BLaER1 treated with 17β-estradiol and CSF1 and Interleukin-3, amounts not matched to agents 10 nM and 100 nM (cell line): ENCODE data around the gene CTNNA3.

Source experiments
- H3K27ac ChIP-seq, 11 experiments: shearing (Covaris generic); formaldehyde crosslinking; 2 replicates each; pipeline ENCODE4 v1.8.1; 2022
- H3K27me3 ChIP-seq, 11 experiments: shearing (Covaris generic); formaldehyde crosslinking; 2 replicates each; pipeline ENCODE4 v1.8.1; 2022
- H3K36me3 ChIP-seq, 11 experiments: shearing (Covaris generic); formaldehyde crosslinking; 2 replicates each; pipeline ENCODE4 v1.8.1; 2022
- H3K4me1 ChIP-seq, 10 experiments: shearing (Covaris generic); formaldehyde crosslinking; 2 replicates each; pipeline ENCODE4 v1.8.1; 2022
- H3K4me2 ChIP-seq, 11 experiments: shearing (Covaris generic); formaldehyde crosslinking; 2 replicates each; pipeline ENCODE4 v1.8.1; 2022
- H3K4me3 ChIP-seq, 10 experiments: shearing (Covaris generic); formaldehyde crosslinking; 2 replicates each; pipeline ENCODE4 v1.8.1; 2022
- H3K9ac ChIP-seq, 11 experiments: shearing (Covaris generic); formaldehyde crosslinking; 2 replicates each; pipeline ENCODE4 v1.8.1; 2022
- H3K9me3 ChIP-seq, 11 experiments: shearing (Covaris generic); formaldehyde crosslinking; replicated peaks in 1 of 11; 2 replicates each; pipeline ENCODE4 v1.8.1; 2022
- H4K20me1 ChIP-seq, 11 experiments: shearing (Covaris generic); formaldehyde crosslinking; 2 replicates each; pipeline ENCODE4 v1.8.1; 2022
- Cebpa-rat ChIP-seq, 11 experiments: shearing (Covaris generic); IDR thresholded peaks; 2 replicates each; pipeline ENCODE4 v1.8.1; 2022

The CTNNA3 gene

GRCh38 chr10:66837335-66837734 is 858.7 kb downstream of the CTNNA3 start:
- no peaks in the 10 kb centered on the region for H3K36me3 ChIP-seq
- no peaks in the 10 kb centered on the region for H3K27me3 ChIP-seq
- H3K27ac ChIP-seq: no peak overlapping the region
- H3K4me2 ChIP-seq: no peak overlapping the region
- no peak for TF ChIP-seq Cebpa-rat (IDR thresholded peaks at IDR 0.05)
- H3K9ac ChIP-seq: no peak overlapping the region
- no peaks in the 10 kb centered on the region for H4K20me1 ChIP-seq
- H3K9me3 ChIP-seq: no peaks in the 10 kb centered on the region
- peaks cover 0 to 4% (median 0%) of the 10 kb centered on the region in 10 experiments; a peak in 3 of 20 replicates for H3K4me1 ChIP-seq
- H3K4me3 ChIP-seq: no peak overlapping the region

GRCh38 chr10:66836771-66837170 is 859.2 kb downstream of the CTNNA3 start:
- Histone ChIP-seq H3K4me3 (no peak overlapping the region), H3K27me3 (no peaks in the 10 kb centered on the region), H3K9ac (no peak overlapping the region), H3K36me3 (no peaks in the 10 kb centered on the region), H4K20me1 (no peaks in the 10 kb centered on the region), H3K27ac (no peak overlapping the region), H3K9me3 (no peaks in the 10 kb centered on the region), H3K4me1 (peaks cover 0 to 4% (median 0%) of the 10 kb centered on the region in 10 experiments; a peak in 3 of 20 replicates), H3K4me2 (no peak overlapping the region)
- no peak for TF ChIP-seq Cebpa-rat (IDR thresholded peaks at IDR 0.05)

GRCh38 chr10:66836057-66836456 is 859.9 kb downstream of the CTNNA3 start:
- no peak for TF ChIP-seq Cebpa-rat (IDR thresholded peaks at IDR 0.05)

GRCh38 chr10:66835400-66835799 is 860.6 kb downstream of the CTNNA3 start:
- no peak overlapping the region for H3K27ac ChIP-seq
- H3K27me3 ChIP-seq: no peaks in the 10 kb centered on the region
- H3K9me3 ChIP-seq: no peaks in the 10 kb centered on the region
- no peak overlapping the region for H3K4me3 ChIP-seq
- no peaks in the 10 kb centered on the region for H3K36me3 ChIP-seq
- no peak overlapping the region for H3K9ac ChIP-seq
- H3K4me1 ChIP-seq: peaks cover 0 to 4% (median 0%) of the 10 kb centered on the region in 10 experiments; a peak in 3 of 20 replicates
- H4K20me1 ChIP-seq: no peaks in the 10 kb centered on the region
- H3K4me2 ChIP-seq: no peak overlapping the region
- no peak for TF ChIP-seq Cebpa-rat (IDR thresholded peaks at IDR 0.05)

More at GRCh38 chr10:66836057-66836456, 859.9 kb downstream of the CTNNA3 start:
- no peak overlapping the region for H3K4me3 ChIP-seq
- H3K27me3 ChIP-seq: no peaks in the 10 kb centered on the region
- no peak overlapping the region for H3K9ac ChIP-seq
- peaks cover 0 to 4% (median 0%) of the 10 kb centered on the region in 10 experiments; a peak in 3 of 20 replicates for H3K4me1 ChIP-seq
- no peaks in the 10 kb centered on the region for H3K36me3 ChIP-seq
- H3K4me2 ChIP-seq: no peak overlapping the region
- H3K27ac ChIP-seq: no peak overlapping the region
- no peaks in the 10 kb centered on the region for H4K20me1 ChIP-seq
- H3K9me3 ChIP-seq: no peaks in the 10 kb centered on the region

- Histone ChIP-seq H3K36me3 (no peaks in the 10 kb centered on the region), H3K27ac (no peak overlapping the region), H3K4me1 (peaks cover 0 to 4% (median 0%) of the 10 kb centered on the region in 10 experiments; a peak in 3 of 20 replicates), H3K4me3 (no peak overlapping the region), H3K9ac (no peak overlapping the region), H3K4me2 (no peak overlapping the region), H3K9me3 (no peaks in the 10 kb centered on the region), H4K20me1 (no peaks in the 10 kb centered on the region), H3K27me3 (no peaks in the 10 kb centered on the region)
- no peak for TF ChIP-seq Cebpa-rat (IDR thresholded peaks at IDR 0.05)
Observed at GRCh38 chr10:66834802-66835201, 861.2 kb downstream of the CTNNA3 start.

GRCh38 chr10:66833861-66834260 is 862.1 kb downstream of the CTNNA3 start:
- H4K20me1 ChIP-seq: no peaks in the 10 kb centered on the region
- peaks cover 0 to 4% (median 0%) of the 10 kb centered on the region in 10 experiments; a peak in 3 of 20 replicates for H3K4me1 ChIP-seq
- no peak overlapping the region for H3K4me3 ChIP-seq
- no peak overlapping the region for H3K9ac ChIP-seq
- no peaks in the 10 kb centered on the region for H3K9me3 ChIP-seq
- no peak overlapping the region for H3K4me2 ChIP-seq
- no peaks in the 10 kb centered on the region for H3K27me3 ChIP-seq
- H3K27ac ChIP-seq: no peak overlapping the region
- no peaks in the 10 kb centered on the region for H3K36me3 ChIP-seq
- no peak for TF ChIP-seq Cebpa-rat (IDR thresholded peaks at IDR 0.05)

- Histone ChIP-seq H3K27ac (no peak overlapping the region), H3K4me1 (peaks cover 0 to 4% (median 0%) of the 10 kb centered on the region in 10 experiments; a peak in 3 of 20 replicates), H3K9me3 (no peaks in the 10 kb centered on the region), H3K4me2 (no peak overlapping the region), H3K4me3 (no peak overlapping the region), H3K27me3 (no peaks in the 10 kb centered on the region), H4K20me1 (no peaks in the 10 kb centered on the region), H3K36me3 (no peaks in the 10 kb centered on the region), H3K9ac (no peak overlapping the region)
- no peak for TF ChIP-seq Cebpa-rat (IDR thresholded peaks at IDR 0.05)
Observed at GRCh38 chr10:66832781-66833422, 863.1 kb downstream of the CTNNA3 start.

- Histone ChIP-seq H3K4me1 (no peaks in the 10 kb centered on the region), H3K27ac (no peak overlapping the region), H3K4me3 (no peak overlapping the region), H3K9ac (no peak overlapping the region), H3K9me3 (no peaks in the 10 kb centered on the region), H3K27me3 (no peaks in the 10 kb centered on the region), H3K4me2 (no peak overlapping the region), H4K20me1 (no peaks in the 10 kb centered on the region), H3K36me3 (no peaks in the 10 kb centered on the region)
- no peak for TF ChIP-seq Cebpa-rat (IDR thresholded peaks at IDR 0.05)
Observed at GRCh38 chr10:66828957-66829356, 867.0 kb downstream of the CTNNA3 start.

GRCh38 chr10:66827353-66827752 is 868.6 kb downstream of the CTNNA3 start:
- TF ChIP-seq Cebpa-rat (IDR thresholded peaks at IDR 0.05): no peak
- Histone ChIP-seq H3K9ac (no peak overlapping the region), H4K20me1 (no peaks in the 10 kb centered on the region), H3K4me1 (no peaks in the 10 kb centered on the region), H3K4me2 (no peak overlapping the region), H3K27me3 (no peaks in the 10 kb centered on the region), H3K27ac (no peak overlapping the region), H3K9me3 (no peaks in the 10 kb centered on the region), H3K36me3 (no peaks in the 10 kb centered on the region), H3K4me3 (no peak overlapping the region)

- Histone ChIP-seq H3K27me3 (no peaks in the 10 kb centered on the region), H3K27ac (no peak overlapping the region), H3K4me2 (no peak overlapping the region), H3K4me3 (no peak overlapping the region), H3K9me3 (no peaks in the 10 kb centered on the region), H3K36me3 (no peaks in the 10 kb centered on the region), H3K9ac (no peak overlapping the region), H4K20me1 (no peaks in the 10 kb centered on the region), H3K4me1 (no peaks in the 10 kb centered on the region)
- no peak for TF ChIP-seq Cebpa-rat (IDR thresholded peaks at IDR 0.05)
Observed at GRCh38 chr10:66823301-66823700, 872.7 kb downstream of the CTNNA3 start.
